ENCODE results near the gene MMD2. TPM values are rescaled to one million over a fixed set of nuclear protein-coding genes. Genes with fewer than 3 reads are reported as not detected.

Gene MMD2
- total RNA-seq, 2 experiments from 2014 or later: not detected

GRCh38 chr7:4879396-4880081 is 79.4 kb downstream of the MMD2 start:
- Histone ChIP-seq H3K4me1 (ENCODE audit: insufficient read depth, low read length, poor library complexity, severe bottlenecking) (no peaks in the 10 kb centered on the region), H3K36me3 (ENCODE audit: insufficient read depth, low read length) (no peaks in the 10 kb centered on the region), H3K9me3 (ENCODE audit: low read length) (no peaks in the 10 kb centered on the region), H4K20me1 (ENCODE audit: insufficient read depth, low read length) (no peaks in the 10 kb centered on the region), H2AFZ (ENCODE audit: low read length) (no peak overlapping the region), H3K27ac (ENCODE audit: low read depth, low read length, poor library complexity, severe bottlenecking) (no peak overlapping the region), H3K4me3 (ENCODE audit: low read depth, low read length, poor library complexity, severe bottlenecking) (no peak overlapping the region), H3K79me2 (ENCODE audit: insufficient read depth, low read depth, low read length) (no peaks in the 10 kb centered on the region), H3K9me2 (ENCODE audit: insufficient read depth, low read length) (no peaks in the 10 kb centered on the region), H3K4me2 (ENCODE audit: low read length) (no peak overlapping the region)
- ChIA-PET POLR2A (no interaction called here), CTCF (ENCODE audit: unreplicated experiment) (interaction anchor here (0.6 kb wide), 1 partner anchor 19 kb away, joined by 3 read pairs; no protein-coding TSS in a partner anchor)
- intact Hi-C loops (cut with micrococcal nuclease; ENCODE audit: unreplicated experiment): no loop called here
- no peak for TF ChIP-seq EZH2phosphoT487 (IDR thresholded peaks at IDR 0.05; ENCODE audit: borderline replicate concordance, low read depth, low read length)
- TF ChIP-seq, protein P1, sequence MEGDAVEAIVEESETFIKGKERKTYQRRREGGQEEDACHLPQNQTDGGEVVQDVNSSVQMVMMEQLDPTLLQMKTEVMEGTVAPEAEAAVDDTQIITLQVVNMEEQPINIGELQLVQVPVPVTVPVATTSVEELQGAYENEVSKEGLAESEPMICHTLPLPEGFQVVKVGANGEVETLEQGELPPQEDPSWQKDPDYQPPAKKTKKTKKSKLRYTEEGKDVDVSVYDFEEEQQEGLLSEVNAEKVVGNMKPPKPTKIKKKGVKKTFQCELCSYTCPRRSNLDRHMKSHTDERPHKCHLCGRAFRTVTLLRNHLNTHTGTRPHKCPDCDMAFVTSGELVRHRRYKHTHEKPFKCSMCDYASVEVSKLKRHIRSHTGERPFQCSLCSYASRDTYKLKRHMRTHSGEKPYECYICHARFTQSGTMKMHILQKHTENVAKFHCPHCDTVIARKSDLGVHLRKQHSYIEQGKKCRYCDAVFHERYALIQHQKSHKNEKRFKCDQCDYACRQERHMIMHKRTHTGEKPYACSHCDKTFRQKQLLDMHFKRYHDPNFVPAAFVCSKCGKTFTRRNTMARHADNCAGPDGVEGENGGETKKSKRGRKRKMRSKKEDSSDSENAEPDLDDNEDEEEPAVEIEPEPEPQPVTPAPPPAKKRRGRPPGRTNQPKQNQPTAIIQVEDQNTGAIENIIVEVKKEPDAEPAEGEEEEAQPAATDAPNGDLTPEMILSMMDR (conservative IDR thresholded peaks at IDR 0.05; ENCODE audit: low read length): no peak
- BruUV-seq (replicated peaks): no TSS peak
- DNase-seq (ENCODE audit: low spot score): no peak

GRCh38 chr7:4878336-4879335 is 80.4 kb downstream of the MMD2 start:
- H3K4me3 ChIP-seq (ENCODE audit: low read depth, low read length, poor library complexity, severe bottlenecking): no peak overlapping the region
- no TSS peak for BruUV-seq (replicated peaks)
- no peaks in the 10 kb centered on the region for H3K9me2 ChIP-seq (ENCODE audit: insufficient read depth, low read length)
- CTCF ChIA-PET (ENCODE audit: unreplicated experiment): no interaction called here
- H3K9me3 ChIP-seq (ENCODE audit: low read length): no peaks in the 10 kb centered on the region
- H3K4me1 ChIP-seq (ENCODE audit: insufficient read depth, low read length, poor library complexity, severe bottlenecking): no peaks in the 10 kb centered on the region
- POLR2A ChIA-PET: no interaction called here
- no peaks in the 10 kb centered on the region for H3K79me2 ChIP-seq (ENCODE audit: insufficient read depth, low read depth, low read length)
- DNase-seq (ENCODE audit: low spot score): no peak
- intact Hi-C loops (cut with micrococcal nuclease; ENCODE audit: unreplicated experiment): no loop called here
- H2AFZ ChIP-seq (ENCODE audit: low read length): no peak overlapping the region
- no peaks in the 10 kb centered on the region for H3K36me3 ChIP-seq (ENCODE audit: insufficient read depth, low read length)
- H4K20me1 ChIP-seq (ENCODE audit: insufficient read depth, low read length): no peaks in the 10 kb centered on the region
- no peak overlapping the region for H3K27ac ChIP-seq (ENCODE audit: low read depth, low read length, poor library complexity, severe bottlenecking)
- no peak overlapping the region for H3K4me2 ChIP-seq (ENCODE audit: low read length)
- TF ChIP-seq, protein P1 (conservative IDR thresholded peaks at IDR 0.05; ENCODE audit: low read length): no peak
- TF ChIP-seq EZH2phosphoT487 (IDR thresholded peaks at IDR 0.05; ENCODE audit: borderline replicate concordance, low read depth, low read length): no peak
